OCI-LY1 (cell line): ENCODE results near the gene NABP1.

Source experiments
- H2AFZ ChIP-seq: fragments of 200-600 bp; sonication (generic), shearing (Covaris generic); 2 replicates; pipeline ENCODE4 v1.6.0; 2014; ENCODE audit warnings: antibody characterized with exemption, mild to moderate bottlenecking, low read length
- H3F3A ChIP-seq: fragments of 200-600 bp; sonication (generic), shearing (Covaris generic); 2 replicates; pipeline ENCODE4 v1.6.0; 2014; ENCODE audit warnings: mild to moderate bottlenecking, antibody characterized with exemption, low read length, moderate library complexity; ENCODE audit not compliant: insufficient read depth
- H3K27ac ChIP-seq: fragments of 200-600 bp; sonication (generic); 2 replicates; pipeline ENCODE4 v1.5.1; 2014; ENCODE audit warnings: low read length, mixed run types, mild to moderate bottlenecking, low read depth; ENCODE audit not compliant: poor library complexity, severe bottlenecking
- H3K27me3 ChIP-seq: fragments of 200-600 bp; sonication (generic); 2 replicates; pipeline ENCODE4 v1.6.0; 2014; ENCODE audit warnings: antibody characterized with exemption, mild to moderate bottlenecking, low read length, moderate library complexity; ENCODE audit not compliant: insufficient read depth
- H3K36me3 ChIP-seq: fragments of 200-600 bp; sonication (generic); 2 replicates; pipeline ENCODE4 v1.6.1; 2014; ENCODE audit warnings: mild to moderate bottlenecking, antibody characterized with exemption, low read length, moderate library complexity, mixed read lengths; ENCODE audit not compliant: insufficient read depth
- H3K4me1 ChIP-seq: fragments of 200-600 bp; sonication (generic); 2 replicates; pipeline ENCODE4 v1.5.1; 2014; ENCODE audit warnings: mild to moderate bottlenecking, low read length, moderate library complexity; ENCODE audit not compliant: insufficient read depth, severe bottlenecking
- H3K4me2 ChIP-seq: fragments of 200-600 bp; sonication (generic), shearing (Covaris generic); 2 replicates; pipeline ENCODE4 v1.6.1; 2014; ENCODE audit warnings: low read length
- H3K4me3 ChIP-seq: fragments of 200-600 bp; sonication (generic); 2 replicates; pipeline ENCODE4 v1.5.1; 2014; ENCODE audit warnings: low read length, low read depth, mild to moderate bottlenecking, mixed read lengths; ENCODE audit not compliant: poor library complexity, severe bottlenecking
- H3K79me2 ChIP-seq: fragments of 200-600 bp; shearing (Covaris generic); 2 replicates; pipeline ENCODE4 v1.6.1; 2016; ENCODE audit warnings: mixed run types, low read length, mixed read lengths; ENCODE audit not compliant: insufficient read depth
- H3K9ac ChIP-seq: fragments of 200-600 bp; sonication (generic), shearing (Covaris generic); 2 replicates; pipeline ENCODE4 v1.6.1; 2014; ENCODE audit warnings: mild to moderate bottlenecking, low read length, mixed read lengths
- H3K9me2 ChIP-seq: fragments of 200-600 bp; sonication (generic), shearing (Covaris generic); 2 replicates; pipeline ENCODE4 v1.6.1; 2014; ENCODE audit warnings: low read depth, mild to moderate bottlenecking, low read length, mixed read lengths
- H3K9me3 ChIP-seq: fragments of 200-600 bp; shearing (Covaris generic); 2 replicates; pipeline ENCODE4 v1.6.1; 2014; ENCODE audit warnings: low read length, mixed read lengths
- H4K20me1 ChIP-seq: fragments of 200-600 bp; sonication (generic), shearing (Covaris generic); 2 replicates; pipeline ENCODE4 v1.6.0; 2016; ENCODE audit warnings: mild to moderate bottlenecking, low read length; ENCODE audit not compliant: insufficient read depth
- CTCF ChIP-seq: fragments of 200-600 bp; sonication (generic), shearing (Covaris generic); IDR thresholded peaks from 2 replicates; pipeline ENCODE4 v1.5.1; 2017; ENCODE audit warnings: mild to moderate bottlenecking, antibody characterized with exemption, low read length, moderate library complexity, mixed read lengths
- EZH2 ChIP-seq: fragments of 200-600 bp; sonication (generic), shearing (Covaris generic); IDR thresholded peaks from 2 replicates; pipeline ENCODE4 v1.8.0; 2017; ENCODE audit warnings: borderline replicate concordance, mixed run types, mild to moderate bottlenecking, antibody characterized with exemption, low read length, moderate library complexity, mixed read lengths

Gene NABP1

GRCh38 chr2:191721331-191721730, 43.4 kb downstream of the NABP1 start:
- Histone ChIP-seq H2AFZ (no peak overlapping the region), H3K36me3 (no peaks in the 10 kb centered on the region), H4K20me1 (no peaks in the 10 kb centered on the region), H3K4me1 (no peaks in the 10 kb centered on the region), H3F3A (no peaks in the 10 kb centered on the region), H3K9me2 (no peaks in the 10 kb centered on the region), H3K79me2 (no peaks in the 10 kb centered on the region), H3K9me3 (no peaks in the 10 kb centered on the region), H3K27ac (no peak overlapping the region), H3K9ac (no peak overlapping the region), H3K4me3 (no peak overlapping the region), H3K27me3 (no peaks in the 10 kb centered on the region), H3K4me2 (no peak overlapping the region)
- TF ChIP-seq EZH2 (no peak), CTCF (no peak)

- H3K9ac ChIP-seq, result no peak overlapping the region
- H3K4me1 ChIP-seq, result no peaks in the 10 kb centered on the region
- H3F3A ChIP-seq, result no peaks in the 10 kb centered on the region
- H3K27me3 ChIP-seq, result no peaks in the 10 kb centered on the region
- no peak overlapping the region for H3K4me3 ChIP-seq
- H3K27ac ChIP-seq, result no peak overlapping the region
- no peak for TF ChIP-seq EZH2
- no peak for TF ChIP-seq CTCF
- no peaks in the 10 kb centered on the region for H3K36me3 ChIP-seq
- H4K20me1 ChIP-seq, result no peaks in the 10 kb centered on the region
- no peaks in the 10 kb centered on the region for H3K9me3 ChIP-seq
- no peak overlapping the region for H3K4me2 ChIP-seq
- H2AFZ ChIP-seq, result no peak overlapping the region
- no peaks in the 10 kb centered on the region for H3K79me2 ChIP-seq
- H3K9me2 ChIP-seq, result no peaks in the 10 kb centered on the region
Observed at GRCh38 chr2:191724015-191724414, 46.1 kb downstream of the NABP1 start.

- Histone ChIP-seq H3K4me1 (no peaks in the 10 kb centered on the region), H3K27me3 (no peaks in the 10 kb centered on the region), H3K4me3 (no peak overlapping the region), H3K36me3 (no peaks in the 10 kb centered on the region), H4K20me1 (no peaks in the 10 kb centered on the region), H3K9ac (no peak overlapping the region), H3F3A (no peaks in the 10 kb centered on the region), H3K9me3 (no peaks in the 10 kb centered on the region), H3K27ac (no peak overlapping the region), H3K79me2 (no peaks in the 10 kb centered on the region), H3K9me2 (no peaks in the 10 kb centered on the region), H3K4me2 (no peak overlapping the region), H2AFZ (no peak overlapping the region)
- TF ChIP-seq EZH2 (no peak), CTCF (0 out of 2 replicates have a peak, but pooled peaks have one; percentile 13)
Observed at GRCh38 chr2:191728750-191729624, 51.1 kb downstream of the NABP1 start.
